Body of pancreas (tissue), 4 donors: ENCODE data around the gene DSP. TPM values are rescaled to one million over a fixed set of nuclear protein-coding genes. Genes with fewer than 3 reads are reported as not detected.

ENCODE experiments used
- ATAC-seq: fragments of 150-250 bp; one replicate; pipeline ENCODE4 v1.9.1; 2016
- DNase-seq, 4 donors: peaks; one replicate each; pipeline ENCODE4 v3.0.0-alpha.2; 2019
- H3K27ac ChIP-seq, 4 donors: fragments of 200-600 bp; sonication (generic); 1 replicate in 3 of 4; 2 replicates in 1 of 4; pipeline versions ENCODE4 v1.5.1 to v1.6.1; 2016 to 2019; ENCODE audit warnings: mild to moderate bottlenecking in 1 of 4, mixed read lengths in 1 of 4, moderate library complexity in 1 of 4
- H3K27me3 ChIP-seq, 2 donors: fragments of 200-600 bp; sonication (generic); one replicate each; pipeline ENCODE4 v1.6.0; 2016; ENCODE audit warnings: mild to moderate bottlenecking in 1 of 2
- H3K36me3 ChIP-seq, 2 donors: fragments of 200-600 bp; sonication (generic); replicated peaks in 1 of 2; 2 replicates each; pipeline ENCODE4 v1.5.1; 2016; ENCODE audit warnings: low read depth in 2 of 2; ENCODE audit not compliant: insufficient read depth in 1 of 2
- H3K4me1 ChIP-seq: fragments of 200-600 bp; sonication (generic); one replicate; pipeline ENCODE4 v1.6.0; 2016
- H3K4me3 ChIP-seq, 2 donors: fragments of 200-600 bp; sonication (generic); 1 replicate in 1 of 2; 2 replicates in 1 of 2; pipeline ENCODE4 v1.5.1; 2016 to 2019
- H3K9me3 ChIP-seq, 3 donors: fragments of 200-600 bp; sonication (generic); 1 replicate in 2 of 3; 2 replicates in 1 of 3; pipeline ENCODE4 v1.5.1; 2016
- CTCF ChIP-seq, 7 experiments: fragments of 450-650 bp in 4 of 7; fragments of 200-600 bp in 3 of 7; sonication (generic) in 3 of 7; IDR thresholded peaks; one replicate each; pipeline ENCODE4 v1.5.1; 2016 to 2019; ENCODE audit warnings: antibody characterized with exemption in 7 of 7
- POLR2A ChIP-seq, 3 donors: fragments of 450-650 bp; IDR thresholded peaks; one replicate each; pipeline ENCODE4 v1.6.1; 2016; ENCODE audit warnings: antibody characterized with exemption in 3 of 3, mild to moderate bottlenecking in 2 of 3
- WGBS, 2 donors: methylation state at CpG; one replicate each; pipeline ENCODE4 v1.1.5; 2017; 5-methylcytosine and 5-hydroxymethylcytosine counted together
- intact Hi-C: fragments of 100-400 bp; cut with DNase I; formaldehyde crosslinking; loops from one replicate; pipeline ENCODE4 v1.15.1; 2023
- total RNA-seq, 2 donors: library from RNA; depleted of rRNA; stranded (reverse); fragments of >200 nt; gene quantifications; one replicate each; pipeline ENCODE4 v1.1.0, GENCODE V29; 2016

DSP gene
- total RNA-seq, 2 donors from 2014 or later = 85.0 to 127 TPM

DNA sequence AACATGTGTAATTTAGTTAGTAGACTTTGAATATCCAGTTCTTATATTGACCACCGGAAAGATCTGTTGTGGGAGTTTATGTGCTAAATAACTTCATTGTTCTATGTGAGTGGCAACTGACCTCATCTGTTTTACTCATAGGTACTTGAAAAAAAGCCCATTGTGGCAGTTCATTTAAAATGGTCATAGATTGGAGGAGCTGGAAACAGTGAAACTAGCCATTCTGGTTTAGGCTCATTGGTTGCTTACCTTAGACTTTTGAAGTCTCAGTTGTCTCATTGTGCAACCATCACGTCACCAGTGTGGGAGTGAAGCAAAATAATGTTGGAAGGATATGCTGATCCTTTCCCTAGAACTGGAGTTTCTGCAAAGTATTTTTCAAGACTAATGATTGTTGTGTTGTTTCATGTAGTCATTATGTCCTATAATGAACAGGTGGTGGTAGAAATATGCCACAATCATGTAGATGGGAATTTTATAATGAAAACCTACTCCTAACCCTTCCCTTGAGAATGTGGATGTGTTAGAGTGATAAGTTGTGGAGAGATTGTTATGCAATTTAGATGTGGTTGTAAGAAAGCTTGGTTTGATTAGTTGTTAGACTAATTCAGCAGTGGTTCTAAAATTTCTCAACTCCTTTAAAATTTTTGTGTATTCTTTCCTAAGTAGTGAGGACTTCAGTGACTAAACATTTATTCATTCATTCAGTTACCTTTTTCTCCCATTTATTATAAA is 18.3 kb downstream of the DSP start:
- H3K9me3 ChIP-seq = no peaks in the 10 kb centered on the region
- peaks cover 33% of the 10 kb centered on the region for H3K4me1 ChIP-seq
- no peak overlapping the region for H3K4me3 ChIP-seq
- no peak for ATAC-seq
- H3K27me3 ChIP-seq = no peaks in the 10 kb centered on the region
- no peak for TF ChIP-seq POLR2A (IDR thresholded peaks at IDR 0.05)
- no peak for TF ChIP-seq CTCF (IDR thresholded peaks at IDR 0.05)
- H3K36me3 ChIP-seq = peaks cover 0 to 4% of the 10 kb centered on the region in 2 donors
- H3K27ac ChIP-seq = peak overlapping the region; percentile 27 to 93 (median 88)
- intact Hi-C loops = no loop called here
- 42 to 55% methylated on average over 2 of the region's 2 CpGs for WGBS, 2 donors
- DNase-seq = peak in 1 of 4 donors; percentile 25

DNA sequence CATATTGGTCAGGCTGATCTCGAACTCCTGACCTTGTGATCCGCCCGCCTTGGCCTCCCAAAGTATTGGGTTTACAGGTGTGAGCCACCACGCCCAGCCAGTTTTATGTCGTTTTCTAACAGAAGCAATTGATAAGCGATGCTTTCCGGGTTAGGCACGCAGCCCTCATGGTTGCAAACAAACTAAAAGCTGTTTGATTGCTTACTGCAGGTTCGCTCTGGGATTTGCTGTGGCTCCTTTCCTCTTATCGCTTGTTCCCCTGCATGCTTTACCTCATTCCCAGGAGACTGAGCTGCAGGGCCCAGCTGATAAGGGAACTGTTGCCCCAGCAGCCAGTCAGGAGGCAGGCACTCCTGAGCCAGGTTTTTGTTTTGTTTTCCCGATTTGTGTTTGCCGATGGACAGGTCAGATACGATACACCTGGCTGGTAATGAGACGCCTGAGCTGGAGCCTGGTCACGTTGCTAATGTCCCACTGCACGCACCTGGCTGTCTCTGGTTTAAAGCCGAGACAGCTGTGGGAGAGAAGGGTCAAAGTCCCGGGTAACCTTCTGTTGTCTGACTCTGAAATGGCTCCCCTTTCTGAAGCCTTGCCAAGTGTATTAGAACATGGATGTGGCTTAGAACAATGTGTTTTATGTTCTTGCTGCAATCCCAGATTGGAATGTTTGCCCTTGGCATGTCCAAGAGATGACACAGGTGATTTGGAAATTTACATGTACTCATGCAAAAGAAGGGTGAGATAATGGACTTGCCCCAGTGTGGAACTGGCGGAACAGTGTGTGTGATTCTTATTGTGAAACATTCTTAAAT is 19.9 kb downstream of the DSP start:
- WGBS, 2 donors = 21 to 25% methylated on average over 18 to 19 of the region's 19 CpGs
- no peak for TF ChIP-seq CTCF (IDR thresholded peaks at IDR 0.05)
- TF ChIP-seq POLR2A (IDR thresholded peaks at IDR 0.05) = peak in 2 of 3 donors; percentile 66 to 67
- H3K9me3 ChIP-seq = no peaks in the 10 kb centered on the region
- no peak overlapping the region for H3K4me3 ChIP-seq
- peaks cover 7 to 10% of the 10 kb centered on the region in 2 donors for H3K36me3 ChIP-seq
- H3K27me3 ChIP-seq = no peaks in the 10 kb centered on the region
- DNase-seq (peak; percentile 93 to 99 (median 96)), ATAC-seq (peak; percentile 91)
- peaks cover 31% of the 10 kb centered on the region for H3K4me1 ChIP-seq
- peak overlapping the region; percentile 78 to 93 (median 88) for H3K27ac ChIP-seq
- intact Hi-C loops = no loop called here

- peaks cover 12 to 21% of the 10 kb centered on the region in 2 donors for H3K36me3 ChIP-seq
- intact Hi-C loops = no loop called here
- TF ChIP-seq CTCF (IDR thresholded peaks at IDR 0.05) = no peak
- TF ChIP-seq POLR2A (IDR thresholded peaks at IDR 0.05) = no peak
- WGBS, 2 donors = 86 to 95% methylated on average over 4 of the region's 4 CpGs
- ATAC-seq = no peak
- H3K9me3 ChIP-seq = no peaks in the 10 kb centered on the region
- peaks cover 31% of the 10 kb centered on the region for H3K4me1 ChIP-seq
- DNase-seq = no peak
- no peaks in the 10 kb centered on the region for H3K27me3 ChIP-seq
- H3K4me3 ChIP-seq = no peak overlapping the region
- peak overlapping the region; percentile 61 to 93 (median 88) for H3K27ac ChIP-seq
These were observed 21.3 kb downstream of the DSP start for GRCh38 chr6:7562769-7563168.

- intact Hi-C loops = no loop called here
- Histone ChIP-seq H3K27me3 (no peaks in the 10 kb centered on the region), H3K4me3 (no peak overlapping the region), H3K9me3 (no peaks in the 10 kb centered on the region), H3K4me1 (peaks cover 13% of the 10 kb centered on the region), H3K27ac (no peak overlapping the region), H3K36me3 (peaks cover 37 to 48% of the 10 kb centered on the region in 2 donors)
- DNase-seq = no peak
- WGBS, 2 donors = 94 to 96% methylated on average over 2 of the region's 2 CpGs
- ATAC-seq = no peak
- TF ChIP-seq CTCF (IDR thresholded peaks at IDR 0.05) (no peak), POLR2A (IDR thresholded peaks at IDR 0.05) (no peak)
These were observed 24.6 kb downstream of the DSP start for GRCh38 chr6:7566107-7566506.
